Activated CD8-positive, alpha-beta T cell treated with anti-CD3 and anti-CD28 coated beads for 36 hours (primary cell): Measurements from ENCODE around the gene HAVCR1. TPM values are rescaled to one million over a fixed set of nuclear protein-coding genes. Genes with fewer than 3 reads are reported as not detected.
"Not testable (repeated sequence)": the region's sequence is repeated elsewhere in the genome, so short reads cannot be mapped to it uniquely, and the experiment has no call there.

Experiments
- ATAC-seq: fragments of 200-7000 bp; cut with Tn5 transposase; one replicate; pipeline ENCODE4 v1.10.0; 2021; ENCODE audit warnings: mild to moderate bottlenecking, moderate library complexity
- CTCF ChIA-PET: fragments of 350-600 bp; sonication (Branson Sonifier 250); formaldehyde crosslinking; loops from one replicate; lab custom pipeline; 2021; ENCODE audit warnings: antibody characterized with exemption; lab: Charles Lee
- POLR2A ChIA-PET: fragments of 350-600 bp; sonication (Branson Sonifier 250); formaldehyde crosslinking; loops from one replicate; lab custom pipeline; 2021; ENCODE audit warnings: antibody characterized with exemption; lab: Charles Lee
- DNase-seq: peaks from one replicate; pipeline ENCODE4 v3.0.0-alpha.2; 2020
- H3K27ac Mint-ChIP-seq: one replicate; pipeline ENCODE4 v1.8.0; 2021; ENCODE audit warnings: mild to moderate bottlenecking, mixed read lengths
- H3K27me3 Mint-ChIP-seq: one replicate; pipeline ENCODE4 v1.8.0; 2021; ENCODE audit warnings: mixed read lengths
- H3K36me3 Mint-ChIP-seq: one replicate; pipeline ENCODE4 v1.8.0; 2021; ENCODE audit warnings: low read depth, mixed read lengths
- H3K4me1 Mint-ChIP-seq: one replicate; pipeline ENCODE4 v1.8.0; 2021; ENCODE audit warnings: low read depth, mixed read lengths
- H3K4me3 Mint-ChIP-seq: one replicate; pipeline ENCODE4 v1.8.0; 2021; ENCODE audit warnings: mild to moderate bottlenecking, moderate library complexity, mixed read lengths
- H3K9me3 Mint-ChIP-seq: one replicate; pipeline ENCODE4 v1.8.0; 2021; ENCODE audit warnings: mixed read lengths
- CTCF ChIP-seq: fragments of 200-600 bp; IDR thresholded peaks from one replicate; pipeline ENCODE4 v1.8.0; 2022; ENCODE audit warnings: antibody characterized with exemption, mild to moderate bottlenecking
- intact Hi-C: fragments of 100-400 bp; cut with micrococcal nuclease; formaldehyde crosslinking; loops from one replicate; pipeline ENCODE4 v1.10.0; 2022
- total RNA-seq, 2 experiments: library from RNA; stranded (reverse); gene quantifications; one replicate each; pipeline ENCODE4 v1.2.3, GENCODE V29; 2021

Gene HAVCR1
- total RNA-seq, 2 experiments from 2014 or later = 0.54 TPM; not detected in 1

- Mint-ChIP-seq H3K4me1 (no peaks in the 10 kb centered on the region), H3K27me3 (no peaks in the 10 kb centered on the region), H3K4me3 (no peak overlapping the region), H3K27ac (no peak overlapping the region), H3K9me3 (no peaks in the 10 kb centered on the region), H3K36me3 (no peaks in the 10 kb centered on the region)
- DNase-seq (no peak), ATAC-seq (no peak)
- CTCF ChIA-PET = no interaction called here
- intact Hi-C loops = no loop called here
- POLR2A ChIA-PET = no interaction called here
- no peak for TF ChIP-seq CTCF
Observed at GRCh38 chr5:157066080-157066479, 7.2 kb upstream of the HAVCR1 start.

GRCh38 chr5:157063776-157064430 is 5.0 kb upstream of the HAVCR1 start:
- H3K4me1 Mint-ChIP-seq = no peaks in the 10 kb centered on the region
- DNase-seq = no peak
- no peak for TF ChIP-seq CTCF
- no peaks in the 10 kb centered on the region for H3K36me3 Mint-ChIP-seq
- intact Hi-C loops = no loop called here
- no peak overlapping the region for H3K27ac Mint-ChIP-seq
- no peaks in the 10 kb centered on the region for H3K27me3 Mint-ChIP-seq
- CTCF ChIA-PET = no interaction called here
- ATAC-seq = no peak
- POLR2A ChIA-PET = interaction anchor here (0.6 kb wide), 1 partner anchor 261 kb away, joined by 3 read pairs; no protein-coding TSS in a partner anchor
- no peaks in the 10 kb centered on the region for H3K9me3 Mint-ChIP-seq
- H3K4me3 Mint-ChIP-seq = no peak overlapping the region

- Mint-ChIP-seq H3K9me3 (no peaks in the 10 kb centered on the region), H3K27ac (no peak overlapping the region), H3K27me3 (no peaks in the 10 kb centered on the region), H3K4me3 (no peak overlapping the region), H3K4me1 (no peaks in the 10 kb centered on the region), H3K36me3 (no peaks in the 10 kb centered on the region)
- no peak for DNase-seq
- intact Hi-C loops = no loop called here
- ATAC-seq = no peak
- TF ChIP-seq CTCF = no peak
- CTCF ChIA-PET = interaction anchor here (1.1 kb wide), 1 partner anchor 9 kb away, joined by 4 read pairs; no protein-coding TSS in a partner anchor
- POLR2A ChIA-PET = no interaction called here
Observed at GRCh38 chr5:157059891-157060290, 975 bp upstream of the HAVCR1 start.

GRCh38 chr5:157057459-157058370 is 1.2 kb downstream of the HAVCR1 start:
- Mint-ChIP-seq H3K36me3 (no peaks in the 10 kb centered on the region), H3K4me3 (no peak overlapping the region), H3K9me3 (no peaks in the 10 kb centered on the region), H3K27ac (no peak overlapping the region), H3K27me3 (no peaks in the 10 kb centered on the region), H3K4me1 (no peaks in the 10 kb centered on the region)
- no peak for TF ChIP-seq CTCF
- ATAC-seq (peak; percentile 24), DNase-seq (no peak)
- CTCF ChIA-PET = no interaction called here
- intact Hi-C loops = no loop called here
- POLR2A ChIA-PET = interaction anchor here (0.6 kb wide), 1 partner anchor 474 kb away, joined by 3 read pairs; no protein-coding TSS in a partner anchor

- POLR2A ChIA-PET = not testable (repeated sequence)
Observed at GRCh38 chr5:157056848-157057247, 2.1 kb downstream of the HAVCR1 start.

More at GRCh38 chr5:157056848-157057247, 2.1 kb downstream of the HAVCR1 start:
- CTCF ChIA-PET, H3K9me3 Mint-ChIP-seq, H3K36me3 Mint-ChIP-seq, H3K4me1 Mint-ChIP-seq, intact Hi-C loops, H3K4me3 Mint-ChIP-seq, H3K27ac Mint-ChIP-seq, ATAC-seq, DNase-seq, H3K27me3 Mint-ChIP-seq: not testable (repeated sequence)
